Muscle layer of colon (tissue), 2 donors: Measurements from ENCODE around the gene CDCA3.
A peak's percentile ranks its signal among the peaks of the same experiment; 100 is the strongest.
"Not testable (repeated sequence)": the region's sequence is repeated elsewhere in the genome, so short reads cannot be mapped to it uniquely, and the experiment has no call there.

Source experiments
- H3K27ac ChIP-seq: one replicate; pipeline ENCODE4 v1.7.0; 2013; ENCODE audit warnings: low read depth, mild to moderate bottlenecking, low read length, moderate library complexity
- H3K27me3 ChIP-seq, 2 donors: one replicate each; pipeline ENCODE4 v1.7.0; 2013; ENCODE audit warnings: low read length in 2 of 2, mild to moderate bottlenecking in 2 of 2; ENCODE audit not compliant: insufficient read depth in 2 of 2, control insufficient read depth in 1 of 2
- H3K36me3 ChIP-seq: one replicate; pipeline ENCODE4 v1.7.0; 2013; ENCODE audit warnings: mild to moderate bottlenecking, low read length; ENCODE audit not compliant: insufficient read depth
- H3K4me1 ChIP-seq: one replicate; pipeline ENCODE4 v1.7.0; 2013; ENCODE audit warnings: mild to moderate bottlenecking, low read length; ENCODE audit not compliant: insufficient read depth
- H3K4me3 ChIP-seq, 2 donors: one replicate each; pipeline ENCODE4 v1.7.0; 2013; ENCODE audit warnings: low read length in 2 of 2, low read depth in 1 of 2, mild to moderate bottlenecking in 1 of 2, moderate library complexity in 1 of 2
- H3K9ac ChIP-seq: one replicate; pipeline ENCODE4 v1.7.0; 2013; ENCODE audit warnings: low read length
- H3K9me3 ChIP-seq: one replicate; pipeline ENCODE4 v1.7.0; 2013; ENCODE audit warnings: mild to moderate bottlenecking, low read length
- donor health status: abdominal sarcoma.
- donor health status: Adenocarcinoma of cecum.

The CDCA3 gene

GRCh38 chr12:6851153-6851920 is at the start of gene CDCA3:
CDCA3 (minus strand) TSS chr12:6851286; CDS start chr12:6850952, 334 bp downstream.
- Histone ChIP-seq H3K4me3 (peak within 1 kb of the TSS; percentile 64 to 82), H3K27me3 (no peaks in the 10 kb centered on the region), H3K9ac (peak within 1 kb of the TSS; percentile 50), H3K9me3 (no peaks in the 10 kb centered on the region), H3K27ac (peak within 1 kb of the TSS; percentile 94), H3K4me1 (peaks cover 21% of the 10 kb centered on the region), H3K36me3 (peaks cover 25% of the 10 kb centered on the region)

DNA sequence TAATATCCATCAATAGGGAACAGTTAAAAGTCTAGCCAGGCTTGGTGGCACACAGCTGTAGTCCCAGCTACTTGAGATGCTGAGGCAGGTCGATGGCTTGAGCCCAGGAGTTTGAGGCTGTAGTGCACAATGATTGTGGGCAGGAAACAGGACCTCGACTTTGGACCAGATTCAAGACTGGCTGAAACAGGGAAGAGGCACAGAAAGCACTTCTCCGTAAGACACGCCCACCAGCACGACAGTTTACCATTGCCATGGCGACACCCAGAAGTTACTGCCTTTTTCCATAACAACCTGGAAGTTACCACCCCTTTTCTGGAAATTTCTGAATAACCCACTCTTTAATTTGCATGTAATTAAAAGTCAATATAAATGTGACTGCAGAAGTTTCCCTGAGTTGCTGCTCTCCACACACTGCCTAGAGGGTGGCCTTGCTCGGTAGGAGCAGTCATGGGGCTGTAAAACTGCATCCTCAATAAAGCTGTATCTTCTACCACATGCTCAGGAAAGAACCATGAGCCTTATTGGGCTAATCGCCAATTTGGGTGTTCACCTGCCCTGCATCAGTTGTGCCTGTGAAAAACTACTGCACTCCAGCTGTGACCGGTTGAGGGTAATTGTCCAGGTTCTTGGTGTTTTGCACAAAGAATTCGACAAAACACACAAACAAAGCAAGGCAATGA is 48.9 kb upstream of the CDCA3 start:
- Histone ChIP-seq H3K36me3 (no peaks in the 10 kb centered on the region), H3K27me3 (no peaks in the 10 kb centered on the region), H3K9ac (no peak overlapping the region), H3K4me3 (no peak overlapping the region), H3K9me3 (no peaks in the 10 kb centered on the region), H3K4me1 (peaks cover 12% of the 10 kb centered on the region), H3K27ac (no peak overlapping the region)

GRCh38 chr12:6899427-6899826 is 48.3 kb upstream of the CDCA3 start:
- no peak overlapping the region for H3K9ac ChIP-seq
- peaks cover 10% of the 10 kb centered on the region for H3K4me1 ChIP-seq
- H3K9me3 ChIP-seq, result no peaks in the 10 kb centered on the region
- no peak overlapping the region for H3K27ac ChIP-seq
- no peaks in the 10 kb centered on the region for H3K36me3 ChIP-seq
- H3K27me3 ChIP-seq, result no peaks in the 10 kb centered on the region
- no peak overlapping the region for H3K4me3 ChIP-seq

- Histone ChIP-seq H3K36me3 (no peaks in the 10 kb centered on the region), H3K27me3 (no peaks in the 10 kb centered on the region), H3K4me1 (peaks cover 4% of the 10 kb centered on the region), H3K4me3 (no peak overlapping the region), H3K27ac (no peak overlapping the region), H3K9ac (no peak overlapping the region), H3K9me3 (no peaks in the 10 kb centered on the region)
Measured at GRCh38 chr12:6896846-6897435, 45.9 kb upstream of the CDCA3 start.

DNA sequence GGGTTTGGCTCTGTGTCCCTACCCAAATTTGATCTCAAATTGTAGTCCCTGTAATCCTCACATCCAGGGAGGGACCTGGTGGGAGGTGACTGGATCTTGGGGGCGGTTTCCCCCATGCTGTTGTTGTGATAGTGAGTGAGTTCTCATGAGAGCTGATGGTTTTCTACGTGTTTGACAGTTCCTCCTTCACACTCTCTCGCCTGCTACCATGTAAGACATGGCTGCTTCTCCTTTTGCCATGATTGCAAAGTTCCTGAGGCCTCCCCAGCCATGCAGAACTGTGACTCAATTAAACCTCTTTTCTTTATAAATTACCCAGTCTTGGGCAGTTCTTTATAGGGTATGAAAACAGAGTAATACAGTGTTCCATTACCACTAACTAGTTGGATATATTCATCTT is 43.2 kb upstream of the CDCA3 start:
- Histone ChIP-seq H3K9ac (no peak overlapping the region), H3K4me1 (peaks cover 11% of the 10 kb centered on the region), H3K27ac (no peak overlapping the region), H3K36me3 (no peaks in the 10 kb centered on the region), H3K9me3 (no peaks in the 10 kb centered on the region), H3K27me3 (no peaks in the 10 kb centered on the region), H3K4me3 (no peak overlapping the region)

GRCh38 chr12:6892683-6893082 is 41.6 kb upstream of the CDCA3 start:
- not testable (repeated sequence) for H3K9ac ChIP-seq

DNA sequence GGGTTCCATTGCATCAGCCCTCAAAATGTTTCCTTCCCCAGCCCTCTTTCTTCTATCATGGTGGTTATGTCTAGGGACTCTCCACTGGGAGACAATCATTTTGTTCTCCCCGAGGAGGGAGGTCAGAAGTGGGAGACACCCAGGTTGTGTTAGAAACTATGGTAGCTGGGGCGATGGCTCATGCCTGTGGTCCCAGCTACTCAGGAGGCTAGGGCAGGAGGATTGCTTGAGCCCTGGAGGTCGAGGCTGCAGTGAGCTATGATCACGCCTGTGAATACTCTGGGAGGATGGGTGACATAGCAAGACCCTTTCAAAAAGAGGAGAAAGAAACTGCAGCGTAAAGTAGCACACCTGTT is 40.5 kb upstream of the CDCA3 start:
- Histone ChIP-seq H3K4me3 (peak overlapping the region in 1 of 2 donors; percentile 82), H3K9me3 (no peaks in the 10 kb centered on the region), H3K27ac (peak overlapping the region; percentile 49), H3K9ac (peak overlapping the region; percentile 91), H3K27me3 (no peaks in the 10 kb centered on the region), H3K4me1 (peaks cover 11% of the 10 kb centered on the region), H3K36me3 (no peaks in the 10 kb centered on the region)

More at GRCh38 chr12:6892683-6893082, 41.6 kb upstream of the CDCA3 start:
- H3K4me3 ChIP-seq, H3K27ac ChIP-seq, H3K27me3 ChIP-seq, H3K9me3 ChIP-seq, H3K36me3 ChIP-seq: not testable (repeated sequence)
- peaks cover 11% of the 10 kb centered on the region for H3K4me1 ChIP-seq

DNA sequence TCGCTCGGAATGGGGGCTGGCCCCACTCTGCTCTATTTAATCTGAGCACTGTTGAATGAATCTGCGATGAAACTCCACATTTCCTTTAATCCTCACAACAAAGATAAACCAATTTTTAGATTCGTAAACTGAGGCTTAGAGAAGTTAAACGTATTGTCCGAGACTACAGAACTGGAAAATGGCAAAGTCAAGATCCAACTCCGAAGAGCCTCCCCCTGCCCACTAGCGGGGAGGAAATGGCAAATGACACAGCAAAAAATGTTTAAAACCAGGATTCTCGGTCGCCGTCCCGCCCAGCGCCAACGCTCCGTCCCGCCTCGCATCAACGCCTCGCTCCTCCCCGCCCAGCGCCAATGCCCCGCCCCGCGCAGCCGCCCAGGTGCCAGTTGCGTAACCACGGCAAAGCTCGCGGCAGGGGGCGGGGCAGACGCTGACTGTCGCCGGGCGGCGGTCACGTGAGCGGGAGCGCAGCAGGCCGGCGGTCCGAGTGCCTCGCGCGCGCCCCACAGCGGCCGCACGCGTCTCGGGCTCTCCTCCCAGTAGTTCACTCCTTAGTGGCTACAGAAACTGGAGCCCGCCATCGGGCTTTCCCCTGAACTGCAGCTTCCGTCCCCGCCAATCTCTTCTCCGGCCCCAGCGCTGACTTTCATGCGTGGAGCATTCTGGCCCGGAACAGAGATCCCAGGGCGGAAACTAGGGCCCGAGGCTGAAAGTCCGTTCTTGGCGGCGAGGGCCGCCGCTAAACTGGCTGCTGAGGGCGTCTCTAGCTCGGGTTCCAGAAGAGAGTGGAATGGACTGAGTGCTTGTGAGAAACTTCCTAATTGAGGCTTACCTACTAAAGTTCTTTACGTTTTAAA is 39.9 kb upstream of the CDCA3 start:
- Histone ChIP-seq H3K27me3 (no peaks in the 10 kb centered on the region), H3K27ac (peak overlapping the region; percentile 90), H3K4me1 (peaks cover 11% of the 10 kb centered on the region), H3K36me3 (no peaks in the 10 kb centered on the region), H3K9me3 (no peaks in the 10 kb centered on the region), H3K4me3 (peak overlapping the region; percentile 58 to 82), H3K9ac (peak overlapping the region; percentile 91)

- H3K9ac ChIP-seq, result peak overlapping the region; percentile 70
- H3K27me3 ChIP-seq, H3K36me3 ChIP-seq, H3K9me3 ChIP-seq: not testable (repeated sequence)
- H3K4me3 ChIP-seq, result peak overlapping the region in 1 of 2 donors; percentile 51
- H3K27ac ChIP-seq, result peak overlapping the region; percentile 90
- peaks cover 11% of the 10 kb centered on the region for H3K4me1 ChIP-seq
Measured at GRCh38 chr12:6889775-6890573, 38.9 kb upstream of the CDCA3 start.

DNA sequence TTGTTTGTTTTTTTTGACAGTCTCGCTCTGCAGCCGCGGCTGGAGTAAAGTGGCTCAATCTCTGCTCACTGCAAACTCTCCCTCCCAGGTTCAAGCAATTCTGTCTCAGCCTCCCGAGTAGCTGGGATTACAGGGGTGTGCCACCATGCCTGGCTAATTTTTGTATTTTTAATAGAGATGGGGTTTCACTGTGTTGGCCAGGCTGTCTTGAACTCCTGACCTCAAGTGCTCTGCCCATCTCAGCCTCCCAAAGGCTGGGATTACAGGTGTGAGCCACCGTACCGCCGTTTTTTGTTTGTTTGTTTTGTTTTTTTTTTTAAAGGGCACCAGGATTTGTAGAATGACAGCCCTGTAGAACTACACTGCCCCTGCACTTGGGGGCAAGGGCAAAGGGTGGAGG is 37.7 kb upstream of the CDCA3 start:
- H3K27me3 ChIP-seq, H3K36me3 ChIP-seq, H3K9ac ChIP-seq, H3K4me3 ChIP-seq, H3K9me3 ChIP-seq, H3K27ac ChIP-seq: not testable (repeated sequence)
- peaks cover 11% of the 10 kb centered on the region for H3K4me1 ChIP-seq
